NB4 (cell line): ENCODE data around the gene ZSWIM1.

Source experiments
- CTCF ChIP-seq: IDR thresholded peaks from one replicate; pipeline ENCODE4 v1.5.1; 2012; ENCODE audit warnings: low read depth, low read length
- MAX ChIP-seq: IDR thresholded peaks from 2 replicates; pipeline ENCODE4 v1.6.1; 2011; ENCODE audit warnings: low read depth, low read length
- POLR2A ChIP-seq: IDR thresholded peaks from 2 replicates; pipeline ENCODE4 v1.6.1; 2011; ENCODE audit warnings: mild to moderate bottlenecking; ENCODE audit not compliant: insufficient read length; ENCODE audit errors: extremely low read depth

GRCh38 chr20:45880988-45881788 is at the start of gene ZSWIM1:
- TF ChIP-seq CTCF (no peak), POLR2A (peak; percentile 97), MAX (no peak)
